GM12878 (cell line): ENCODE results near the gene DNAH1. TPM values are rescaled to one million over a fixed set of nuclear protein-coding genes. Genes with fewer than 3 reads are reported as not detected.

Experiments used
- ATAC-seq: fragments of 200-7000 bp; cut with Tn5 transposase; 3 replicates; pipeline ENCODE4 v1.9.1; 2020; ENCODE audit warnings: mild to moderate bottlenecking, moderate library complexity
- BruUV-seq: library from RNA; stranded (reverse); fragments of 400-500 nt; replicated peaks from 2 replicates; lab custom pipeline; 2021; lab: Mats Ljungman, UMichigan
- CTCF ChIA-PET: fragments of 300-600 bp; sonication (Branson Sonifier 250); formaldehyde crosslinking; extraction: SDS; loops from one replicate; lab custom pipeline; 2021; ENCODE audit warnings: inconsistent platforms; lab: Yijun Ruan, JAX
- POLR2A ChIA-PET: fragments of 350-600 bp; formaldehyde crosslinking; extraction: SDS; loops from one replicate; lab custom pipeline; 2021; ENCODE audit warnings: inconsistent platforms; lab: Charles Lee
- RAD21 ChIA-PET: fragments of 300-600 bp; sonication (Branson Sonifier 250); formaldehyde crosslinking; loops from one replicate; lab custom pipeline; 2023; ENCODE audit warnings: antibody characterized with exemption; ENCODE audit not compliant: unreplicated experiment; lab: Charles Lee
- SMC1A ChIA-PET: fragments of 300-600 bp; sonication (Branson Sonifier 250); formaldehyde crosslinking; loops from one replicate; lab custom pipeline; 2023; ENCODE audit not compliant: unreplicated experiment, uncharacterized antibody; lab: Charles Lee
- DNase-seq: peaks from one replicate; pipeline ENCODE4 v3.0.0-alpha.2; 2011; ENCODE audit warnings: low read depth, low spot score
- FAIRE-seq: peaks from 3 replicates; lab custom pipeline; 2011; peaks lifted over from hg19 to GRCh38; lab: Jason Lieb, UNC
- H2AFZ ChIP-seq: 2 replicates; pipeline ENCODE4 v1.6.0; 2011; ENCODE audit warnings: low read depth, low read length, control low read depth; ENCODE audit not compliant: control insufficient read depth
- H3K27ac ChIP-seq: 2 replicates; pipeline ENCODE4 v1.5.1; 2011; ENCODE audit warnings: control low read depth; ENCODE audit not compliant: control insufficient read depth, insufficient read depth
- H3K27me3 ChIP-seq, 2 experiments: replicated peaks in 1 of 2; 2 replicates each; pipeline versions ENCODE4 v1.6.0 to v1.6.1; 2011; ENCODE audit warnings: low read length in 1 of 2; ENCODE audit not compliant: control insufficient read depth in 2 of 2, insufficient read depth in 2 of 2
- H3K36me3 ChIP-seq, 2 experiments: 2 replicates each; pipeline ENCODE4 v1.5.1; 2011; ENCODE audit warnings: low read length in 1 of 2; ENCODE audit not compliant: control insufficient read depth in 2 of 2, insufficient read depth in 2 of 2
- H3K4me1 ChIP-seq: 2 replicates; pipeline ENCODE4 v1.6.1; 2011; ENCODE audit warnings: mild to moderate bottlenecking, low read length, moderate library complexity, mixed read lengths; ENCODE audit not compliant: control insufficient read depth, insufficient read depth
- H3K4me2 ChIP-seq: 2 replicates; pipeline ENCODE4 v1.6.0; 2011; ENCODE audit warnings: control low read depth; ENCODE audit not compliant: control insufficient read depth, insufficient read depth
- H3K4me3 ChIP-seq: fragments of 200-600 bp; sonication (generic); 2 replicates; pipeline ENCODE4 v1.5.1; 2016
- H3K79me2 ChIP-seq: 2 replicates; pipeline ENCODE4 v1.6.0; 2011; ENCODE audit warnings: low read length; ENCODE audit not compliant: control insufficient read depth, insufficient read depth
- H3K9ac ChIP-seq: 2 replicates; pipeline ENCODE4 v1.8.0; 2011; ENCODE audit warnings: low read length, control low read depth, mixed read lengths; ENCODE audit not compliant: control insufficient read depth, insufficient read depth
- H3K9me3 ChIP-seq: replicated peaks from 3 replicates; pipeline ENCODE4 v1.5.1; 2011; ENCODE audit warnings: mild to moderate bottlenecking, low read length; ENCODE audit not compliant: control insufficient read depth, insufficient read depth
- H4K20me1 ChIP-seq: 2 replicates; pipeline ENCODE4 v1.6.0; 2011; ENCODE audit not compliant: control insufficient read depth, insufficient read depth
- BCL11A ChIP-seq: IDR thresholded peaks from 2 replicates; pipeline ENCODE4 v1.6.1; 2011; ENCODE audit warnings: low read depth, low read length
- EED ChIP-seq: sonication (generic); IDR thresholded peaks from 2 replicates; pipeline ENCODE4 v1.6.1; 2016; ENCODE audit warnings: antibody characterized with exemption, low read depth
- FOS ChIP-seq: IDR thresholded peaks from 3 replicates; pipeline ENCODE4 v1.6.1; 2011; ENCODE audit warnings: borderline replicate concordance; ENCODE audit not compliant: insufficient read length; ENCODE audit errors: extremely low read depth
- JUND ChIP-seq: IDR thresholded peaks from 2 replicates; pipeline ENCODE4 v1.6.1; 2012; ENCODE audit warnings: low read depth, mild to moderate bottlenecking, low read length, improper control_type of control experiment, moderate library complexity
- MYB ChIP-seq: fragments of 150-350 bp; IDR thresholded peaks from 2 replicates; pipeline ENCODE4 v1.6.1; 2014; ENCODE audit warnings: mild to moderate bottlenecking, low read depth, low read length, borderline replicate concordance
- NFXL1 ChIP-seq: fragments of 450-650 bp; IDR thresholded peaks from 2 replicates; pipeline ENCODE4 v1.6.1; 2017; ENCODE audit warnings: antibody characterized with exemption, mild to moderate bottlenecking, borderline replicate concordance
- RB1 ChIP-seq: fragments of 450-650 bp; formaldehyde crosslinking; IDR thresholded peaks from 2 replicates; pipeline ENCODE4 v1.6.1; 2017; ENCODE audit warnings: mild to moderate bottlenecking, borderline replicate concordance
- ZBED1 ChIP-seq: IDR thresholded peaks from 2 replicates; pipeline ENCODE4 v1.6.1; 2016; ENCODE audit warnings: borderline replicate concordance
- ZNF384 ChIP-seq: IDR thresholded peaks from 2 replicates; pipeline ENCODE4 v1.6.1; 2012; ENCODE audit warnings: low read depth, mild to moderate bottlenecking, low read length, improper control_type of control experiment, borderline replicate concordance
- ZNF592 ChIP-seq: fragments of 450-650 bp; IDR thresholded peaks from 2 replicates; pipeline ENCODE4 v1.6.1; 2017; ENCODE audit warnings: mild to moderate bottlenecking, moderate library complexity
- WGBS: methylation state at CpG from one replicate; pipeline ENCODE4 v1.1.6; 2016; ENCODE audit warnings: low lambda C conversion rate; ENCODE audit not compliant: insufficient replicate concordance, insufficient coverage; ENCODE audit errors: missing lambda C conversion rate; 5-methylcytosine and 5-hydroxymethylcytosine counted together
- in situ Hi-C: fragments of 300-500 bp; cut with MboI; formaldehyde crosslinking; loops from 9 replicates; pipeline ENCODE4 v1.14.3; 2018; ENCODE audit warnings: mixed read lengths
- intact Hi-C: fragments of 100-400 bp; cut with micrococcal nuclease; formaldehyde crosslinking; loops from one replicate; pipeline ENCODE4 v1.14.2; 2022; ENCODE audit not compliant: unreplicated experiment
- polyA plus RNA-seq, 11 experiments: library from polyadenylated mRNA; depleted of rRNA in 4 of 11; unstranded in 6 of 11; stranded (reverse) in 5 of 11; fragments of >200 nt; fragmentation: Nextera tagmentation in 4 of 11; fragmentation: Illumina TruSeq in 1 of 11; extraction: Ambion mirVana in 4 of 11; extraction: Trizol in 1 of 11; gene quantifications; 1 replicate in 1 of 11; 2 replicates in 10 of 11; pipeline versions ENCODE4 v1.2.1 to v1.2.3, GENCODE V29; 2011 to 2016; ENCODE audit warnings: inconsistent platforms in 2 of 11, missing spikeins in 2 of 11, low read depth in 1 of 11
- total RNA-seq, 4 experiments: library from RNA; depleted of rRNA in 3 of 4; stranded (reverse); fragments of >200 nt in 3 of 4; fragmentation: Illumina TruSeq in 1 of 4; extraction: Trizol in 1 of 4; gene quantifications; 2 replicates each; pipeline versions ENCODE4 v1.2.1 to v1.2.3, GENCODE V29; 2013 to 2021
- TF ChIP-seq, protein P1 (sequence below): IDR thresholded peaks from 2 replicates; pipeline ENCODE4 v1.6.1; 2012; ENCODE audit warnings: mild to moderate bottlenecking, low read depth, low read length
- TF ChIP-seq, protein P2 (sequence below): fragments of 450-650 bp; IDR thresholded peaks from 2 replicates; pipeline ENCODE4 v1.6.1; 2014; ENCODE audit warnings: mild to moderate bottlenecking
- TF ChIP-seq, protein P3 (sequence below): IDR thresholded peaks from 2 replicates; pipeline ENCODE4 v1.6.1; 2011; ENCODE audit warnings: mild to moderate bottlenecking, low read depth, low read length, moderate library complexity; ENCODE audit not compliant: insufficient replicate concordance

DNAH1 gene
- total and polyA plus RNA-seq, 10 of the 15 experiments (the other 5 are each of a cell fraction or from before 2014, with no cell fraction given): 0.31 to 5.8 (median 2.7) TPM

- no peak overlapping the region for H3K4me3 ChIP-seq
- no peak overlapping the region for H3K9ac ChIP-seq
- H3K27me3 ChIP-seq: no peaks in the 10 kb centered on the region
- no peak for FAIRE-seq
- in situ Hi-C loops: no loop called here
- H3K27ac ChIP-seq: no peak overlapping the region
- ATAC-seq: no peak
- DNase-seq: no peak
- no peaks in the 10 kb centered on the region for H3K9me3 ChIP-seq
- no peak overlapping the region for H3K4me2 ChIP-seq
- H3K36me3 ChIP-seq: no peaks in the 10 kb centered on the region
- H3K79me2 ChIP-seq: no peaks in the 10 kb centered on the region
- H4K20me1 ChIP-seq: no peaks in the 10 kb centered on the region
- ChIA-PET SMC1A (interaction anchor here (0.7 to 0.9 kb wide), 2 partner anchors 13 to 72 kb away, joined by 3 read pairs; no protein-coding TSS in a partner anchor), CTCF (interaction anchor here (1.1 kb wide), 1 partner anchor 17 kb away, joined by 5 read pairs; no protein-coding TSS in a partner anchor), POLR2A (no interaction called here), RAD21 (no interaction called here)
- WGBS: 73% methylated on average over 6 of the region's 7 CpGs
- H3K4me1 ChIP-seq: no peaks in the 10 kb centered on the region
- no TSS peak for BruUV-seq
- H2AFZ ChIP-seq: no peak overlapping the region
- intact Hi-C loops: no loop called here
- TF ChIP-seq FOS: no peak
- TF ChIP-seq BCL11A: no peak
- TF ChIP-seq MYB: no peak
- TF ChIP-seq ZNF592: no peak
- TF ChIP-seq, protein P1, sequence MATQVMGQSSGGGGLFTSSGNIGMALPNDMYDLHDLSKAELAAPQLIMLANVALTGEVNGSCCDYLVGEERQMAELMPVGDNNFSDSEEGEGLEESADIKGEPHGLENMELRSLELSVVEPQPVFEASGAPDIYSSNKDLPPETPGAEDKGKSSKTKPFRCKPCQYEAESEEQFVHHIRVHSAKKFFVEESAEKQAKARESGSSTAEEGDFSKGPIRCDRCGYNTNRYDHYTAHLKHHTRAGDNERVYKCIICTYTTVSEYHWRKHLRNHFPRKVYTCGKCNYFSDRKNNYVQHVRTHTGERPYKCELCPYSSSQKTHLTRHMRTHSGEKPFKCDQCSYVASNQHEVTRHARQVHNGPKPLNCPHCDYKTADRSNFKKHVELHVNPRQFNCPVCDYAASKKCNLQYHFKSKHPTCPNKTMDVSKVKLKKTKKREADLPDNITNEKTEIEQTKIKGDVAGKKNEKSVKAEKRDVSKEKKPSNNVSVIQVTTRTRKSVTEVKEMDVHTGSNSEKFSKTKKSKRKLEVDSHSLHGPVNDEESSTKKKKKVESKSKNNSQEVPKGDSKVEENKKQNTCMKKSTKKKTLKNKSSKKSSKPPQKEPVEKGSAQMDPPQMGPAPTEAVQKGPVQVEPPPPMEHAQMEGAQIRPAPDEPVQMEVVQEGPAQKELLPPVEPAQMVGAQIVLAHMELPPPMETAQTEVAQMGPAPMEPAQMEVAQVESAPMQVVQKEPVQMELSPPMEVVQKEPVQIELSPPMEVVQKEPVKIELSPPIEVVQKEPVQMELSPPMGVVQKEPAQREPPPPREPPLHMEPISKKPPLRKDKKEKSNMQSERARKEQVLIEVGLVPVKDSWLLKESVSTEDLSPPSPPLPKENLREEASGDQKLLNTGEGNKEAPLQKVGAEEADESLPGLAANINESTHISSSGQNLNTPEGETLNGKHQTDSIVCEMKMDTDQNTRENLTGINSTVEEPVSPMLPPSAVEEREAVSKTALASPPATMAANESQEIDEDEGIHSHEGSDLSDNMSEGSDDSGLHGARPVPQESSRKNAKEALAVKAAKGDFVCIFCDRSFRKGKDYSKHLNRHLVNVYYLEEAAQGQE: no peak
- TF ChIP-seq, protein P2, sequence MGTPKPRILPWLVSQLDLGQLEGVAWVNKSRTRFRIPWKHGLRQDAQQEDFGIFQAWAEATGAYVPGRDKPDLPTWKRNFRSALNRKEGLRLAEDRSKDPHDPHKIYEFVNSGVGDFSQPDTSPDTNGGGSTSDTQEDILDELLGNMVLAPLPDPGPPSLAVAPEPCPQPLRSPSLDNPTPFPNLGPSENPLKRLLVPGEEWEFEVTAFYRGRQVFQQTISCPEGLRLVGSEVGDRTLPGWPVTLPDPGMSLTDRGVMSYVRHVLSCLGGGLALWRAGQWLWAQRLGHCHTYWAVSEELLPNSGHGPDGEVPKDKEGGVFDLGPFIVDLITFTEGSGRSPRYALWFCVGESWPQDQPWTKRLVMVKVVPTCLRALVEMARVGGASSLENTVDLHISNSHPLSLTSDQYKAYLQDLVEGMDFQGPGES: no peak
- TF ChIP-seq, protein P3, sequence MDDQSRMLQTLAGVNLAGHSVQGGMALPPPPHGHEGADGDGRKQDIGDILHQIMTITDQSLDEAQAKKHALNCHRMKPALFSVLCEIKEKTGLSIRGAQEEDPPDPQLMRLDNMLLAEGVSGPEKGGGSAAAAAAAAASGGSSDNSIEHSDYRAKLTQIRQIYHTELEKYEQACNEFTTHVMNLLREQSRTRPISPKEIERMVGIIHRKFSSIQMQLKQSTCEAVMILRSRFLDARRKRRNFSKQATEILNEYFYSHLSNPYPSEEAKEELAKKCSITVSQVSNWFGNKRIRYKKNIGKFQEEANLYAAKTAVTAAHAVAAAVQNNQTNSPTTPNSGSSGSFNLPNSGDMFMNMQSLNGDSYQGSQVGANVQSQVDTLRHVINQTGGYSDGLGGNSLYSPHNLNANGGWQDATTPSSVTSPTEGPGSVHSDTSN: no peak
- TF ChIP-seq JUND: no peak
- TF ChIP-seq ZNF384: no peak
- no peak for TF ChIP-seq ZBED1
- TF ChIP-seq RB1: no peak
- TF ChIP-seq EED: no peak
- no peak for TF ChIP-seq NFXL1
Measured at GRCh38 chr3:52322466-52322865, 6.3 kb downstream of the DNAH1 start.
